HG03135 (cell line): ENCODE measurements around the gene EPX.

Source experiments
- ATAC-seq: cut with Tn5 transposase; IDR thresholded peaks from one replicate; pipeline ENCODE4 v1.9.1; 2021; ENCODE audit warnings: mild to moderate bottlenecking, moderate library complexity; ENCODE audit not compliant: unreplicated experiment

The EPX gene

GRCh38 chr17:58249270-58250133 lies 57.0 kb downstream of the EPX start:
- peak; percentile 73 for ATAC-seq

- no peak for ATAC-seq
Measured at GRCh38 chr17:58250344-58251011, 58.0 kb downstream of the EPX start.

GRCh38 chr17:58252141-58252540 lies 59.6 kb downstream of the EPX start:
- ATAC-seq: no peak

GRCh38 chr17:58253082-58253481 lies 60.6 kb downstream of the EPX start:
- ATAC-seq: no peak
